K562 (cell line): ENCODE results near the gene CXCL5. TPM values are rescaled to one million over a fixed set of nuclear protein-coding genes. Genes with fewer than 3 reads are reported as not detected.
A peak's percentile ranks its signal among the peaks of the same experiment; 100 is the strongest.

Experiments used
- ATAC-seq: fragments of 200-7000 bp; cut with Tn5 transposase; 3 replicates; pipeline ENCODE4 v1.9.1; 2020; ENCODE audit warnings: moderate library complexity
- BruUV-seq: library from RNA; stranded (reverse); fragments of 400-500 nt; replicated peaks from 2 replicates; lab custom pipeline; 2021; lab: Mats Ljungman, UMichigan
- CTCF ChIA-PET: fragments of 300-600 bp; formaldehyde crosslinking; extraction: SDS; loops from one replicate; lab custom pipeline; 2021; ENCODE audit warnings: low intra/inter-chr PET ratio; lab: Yijun Ruan, JAX
- POLR2A ChIA-PET: fragments of 300-600, 350-650 bp; sonication (Branson Sonifier 250); formaldehyde crosslinking; extraction: SDS; loops from one replicate; lab custom pipeline; 2021; ENCODE audit warnings: antibody characterized with exemption, inconsistent platforms; lab: Yijun Ruan, JAX
- DNase-seq, 4 experiments: peaks; one replicate each; pipeline versions ENCODE4 v3.0.0 to v3.0.0-alpha.2; 2011 to 2018; ENCODE audit warnings: low spot score in 3 of 4, mixed read lengths in 3 of 4; ENCODE audit errors: extremely low read depth in 1 of 4
- FAIRE-seq: peaks from 2 replicates; lab custom pipeline; 2011; peaks lifted over from hg19 to GRCh38; lab: Jason Lieb, UNC
- H2AFZ ChIP-seq: 2 replicates; pipeline ENCODE4 v1.6.0; 2011; ENCODE audit warnings: low read depth, low read length, control low read depth, inconsistent platforms
- H3K27ac ChIP-seq: fragments of 200-600 bp; 3 replicates; pipeline ENCODE4 v1.8.0; 2011; ENCODE audit warnings: low read depth, mild to moderate bottlenecking, control low read depth, inconsistent platforms, low read length, moderate library complexity, mixed read lengths; ENCODE audit errors: extremely low read depth
- H3K27me3 ChIP-seq, 2 experiments: fragments of 300-600 bp in 1 of 2; 2 replicates in 1 of 2; 3 replicates in 1 of 2; pipeline versions ENCODE4 v1.6.0 to v1.8.0; 2011; ENCODE audit warnings: inconsistent platforms in 2 of 2, low read length in 2 of 2, mild to moderate bottlenecking in 1 of 2, mixed read lengths in 1 of 2, moderate library complexity in 1 of 2; ENCODE audit not compliant: control insufficient read depth in 2 of 2, insufficient read depth in 2 of 2
- H3K36me3 ChIP-seq: fragments of 300-600 bp; 3 replicates; pipeline ENCODE4 v1.8.0; 2011; ENCODE audit warnings: mild to moderate bottlenecking, low read length, inconsistent platforms; ENCODE audit not compliant: control insufficient read depth, insufficient read depth
- H3K4me1 ChIP-seq, 2 experiments: fragments of 200-600 bp in 1 of 2; replicated peaks in 1 of 2; 2 replicates in 1 of 2; 3 replicates in 1 of 2; pipeline versions ENCODE4 v1.5.1 to v1.8.0; 2011; ENCODE audit warnings: inconsistent platforms in 2 of 2, low read length in 2 of 2, mild to moderate bottlenecking in 1 of 2, mixed read lengths in 1 of 2, moderate library complexity in 1 of 2; ENCODE audit not compliant: control insufficient read depth in 2 of 2, insufficient read depth in 2 of 2
- H3K4me2 ChIP-seq: 2 replicates; pipeline ENCODE4 v1.6.1; 2011; ENCODE audit warnings: low read length, control low read depth, inconsistent platforms, mixed read lengths; ENCODE audit not compliant: insufficient read depth
- H3K4me3 ChIP-seq: fragments of 200-600 bp; sonication (generic), shearing (Covaris generic); 2 replicates; pipeline ENCODE4 v1.5.1; 2016; ENCODE audit warnings: control low read depth, inconsistent platforms
- H3K79me2 ChIP-seq: fragments of 200-600 bp; 3 replicates; pipeline ENCODE4 v1.8.0; 2011; ENCODE audit warnings: low read length, inconsistent platforms; ENCODE audit not compliant: control insufficient read depth, insufficient read depth
- H3K9ac ChIP-seq, 2 experiments: 2 replicates each; pipeline versions ENCODE4 v1.6.0 to v1.6.1; 2011; ENCODE audit warnings: low read depth in 2 of 2, low read length in 2 of 2, control low read depth in 1 of 2, inconsistent platforms in 1 of 2, mild to moderate bottlenecking in 1 of 2, mixed read lengths in 1 of 2; ENCODE audit not compliant: insufficient read depth in 1 of 2
- H3K9me1 ChIP-seq: one replicate; pipeline ENCODE4 v1.6.0; 2011; ENCODE audit warnings: inconsistent platforms, mild to moderate bottlenecking, low read length, moderate library complexity; ENCODE audit not compliant: control insufficient read depth, insufficient read depth
- H3K9me3 ChIP-seq: replicated peaks from 2 replicates; pipeline ENCODE4 v1.5.1; 2011; ENCODE audit warnings: low read depth, low read length, inconsistent platforms; ENCODE audit not compliant: control insufficient read depth, insufficient read depth
- H4K20me1 ChIP-seq: replicated peaks from 2 replicates; pipeline ENCODE4 v1.6.1; 2011; ENCODE audit warnings: low read length, inconsistent platforms, mixed read lengths; ENCODE audit not compliant: control insufficient read depth, insufficient read depth
- CHD1 ChIP-seq: fragments of 200-600 bp; sonication (generic); IDR thresholded peaks from one replicate; pipeline ENCODE4 v1.6.1; 2012; ENCODE audit warnings: mild to moderate bottlenecking, moderate library complexity, low read length, inconsistent platforms
- EP400 ChIP-seq: fragments of 450-650 bp; IDR thresholded peaks from 2 replicates; pipeline ENCODE4 v1.6.1; 2017; ENCODE audit warnings: antibody characterized with exemption, mild to moderate bottlenecking, moderate library complexity
- FOXA1 ChIP-seq: fragments of 450-650 bp; IDR thresholded peaks from 2 replicates; pipeline ENCODE4 v1.6.1; 2016; ENCODE audit warnings: mild to moderate bottlenecking, borderline replicate concordance
- GABPA ChIP-seq: fragments of 200-800 bp; sonication (Bioruptor generic); conservative IDR thresholded peaks from 2 replicates; pipeline ENCODE4 v1.6.1; 2016; ENCODE audit warnings: low read depth, missing genetic modification characterization, missing compliant biosample characterization
- MAFG ChIP-seq: fragments of 450-650 bp; conservative IDR thresholded peaks from 2 replicates; pipeline ENCODE4 v1.6.1; 2016; ENCODE audit warnings: missing genetic modification characterization, missing compliant biosample characterization
- SIX5 ChIP-seq, 2 experiments: IDR thresholded peaks; 2 replicates each; pipeline ENCODE4 v1.6.1; 2011; ENCODE audit warnings: low read length in 2 of 2, borderline replicate concordance in 1 of 2, low read depth in 1 of 2, mild to moderate bottlenecking in 1 of 2, moderate library complexity in 1 of 2; ENCODE audit not compliant: insufficient read depth in 1 of 2
- SRF ChIP-seq, 2 experiments: fragments of 250-450, 450-650 bp in 1 of 2; sonication (Bioruptor Pico) in 1 of 2; sonication (generic) in 1 of 2; formaldehyde crosslinking; IDR thresholded peaks; 2 replicates each; pipeline versions ENCODE4 v1.5.0 to v1.5.1; 2020 to 2022; ENCODE audit warnings: mild to moderate bottlenecking in 1 of 2, missing genetic modification reagents in 1 of 2
- YBX1 ChIP-seq: fragments of 450-650 bp; IDR thresholded peaks from 2 replicates; pipeline ENCODE4 v1.7.1; 2016; ENCODE audit warnings: mild to moderate bottlenecking
- ZNF24 ChIP-seq: fragments of 450-650 bp; IDR thresholded peaks from 2 replicates; pipeline ENCODE4 v1.6.1; 2016
- ZNF584 ChIP-seq: fragments of 200-800 bp; sonication (Bioruptor generic); IDR thresholded peaks from 2 replicates; pipeline ENCODE4 v1.6.1; 2016; ENCODE audit warnings: low read depth, mild to moderate bottlenecking, missing genetic modification characterization, missing compliant biosample characterization
- ZNF766 ChIP-seq: fragments of 200-800 bp; sonication (Bioruptor generic); conservative IDR thresholded peaks from 2 replicates; pipeline ENCODE4 v1.6.1; 2016; ENCODE audit warnings: missing genetic modification characterization, missing compliant biosample characterization
- WGBS: fragments of 100-300 bp; shearing (Covaris generic); methylation state at CpG from one replicate; pipeline ENCODE4 v1.1.6; 2016; ENCODE audit warnings: low coverage, mixed read lengths; ENCODE audit not compliant: insufficient coverage; ENCODE audit errors: missing lambda C conversion rate; 5-methylcytosine and 5-hydroxymethylcytosine counted together
- in situ Hi-C: fragments of 300-500 bp; cut with MboI; formaldehyde crosslinking; loops from 4 replicates; pipeline ENCODE4 v1.15.0; 2018; ENCODE audit warnings: inconsistent platforms, mixed read lengths
- intact Hi-C: fragments of 100-400 bp; cut with micrococcal nuclease; formaldehyde crosslinking; loops from 2 replicates; pipeline ENCODE4 v1.14.2; 2022
- polyA plus RNA-seq, 8 experiments: library from polyadenylated mRNA; depleted of rRNA in 4 of 8; stranded (reverse) in 5 of 8; unstranded in 3 of 8; fragments of >200 nt; fragmentation: Nextera tagmentation in 2 of 8; fragmentation: Illumina TruSeq in 1 of 8; extraction: Ambion mirVana in 2 of 8; extraction: Trizol in 1 of 8; gene quantifications; 2 replicates each; pipeline versions ENCODE4 v1.2.1 to v1.2.3, GENCODE V29; 2011 to 2014; ENCODE audit warnings: inconsistent platforms in 1 of 8, missing spikeins in 1 of 8
- total RNA-seq, 7 experiments: library from RNA; depleted of rRNA in 6 of 7; stranded (reverse); fragments of >200 nt in 6 of 7; fragmentation: Illumina TruSeq in 2 of 7; extraction: Trizol in 2 of 7; gene quantifications; 2 replicates each; pipeline versions ENCODE4 v1.2.1 to v1.2.3, GENCODE V29; 2011 to 2021; ENCODE audit warnings: low replicate concordance in 1 of 7
- TF ChIP-seq, protein P1 (sequence below), 2 experiments: fragments of 450-650 bp in 1 of 2; IDR thresholded peaks; 2 replicates each; pipeline ENCODE4 v1.6.1; 2011 to 2017; ENCODE audit warnings: low read depth in 2 of 2, antibody characterized with exemption in 1 of 2, borderline replicate concordance in 1 of 2, low read length in 1 of 2, mild to moderate bottlenecking in 1 of 2, mixed read lengths in 1 of 2; ENCODE audit not compliant: control insufficient read depth in 1 of 2
- TF ChIP-seq, protein P2 (sequence below): fragments of 200-800 bp; sonication (Bioruptor generic); IDR thresholded peaks from 2 replicates; pipeline ENCODE4 v1.6.1; 2016; ENCODE audit warnings: missing genetic modification characterization, missing compliant biosample characterization

Gene CXCL5
- total and polyA plus RNA-seq, 9 of the 15 experiments (the other 6 are each of a cell fraction or from before 2014, with no cell fraction given): not detected

DNA sequence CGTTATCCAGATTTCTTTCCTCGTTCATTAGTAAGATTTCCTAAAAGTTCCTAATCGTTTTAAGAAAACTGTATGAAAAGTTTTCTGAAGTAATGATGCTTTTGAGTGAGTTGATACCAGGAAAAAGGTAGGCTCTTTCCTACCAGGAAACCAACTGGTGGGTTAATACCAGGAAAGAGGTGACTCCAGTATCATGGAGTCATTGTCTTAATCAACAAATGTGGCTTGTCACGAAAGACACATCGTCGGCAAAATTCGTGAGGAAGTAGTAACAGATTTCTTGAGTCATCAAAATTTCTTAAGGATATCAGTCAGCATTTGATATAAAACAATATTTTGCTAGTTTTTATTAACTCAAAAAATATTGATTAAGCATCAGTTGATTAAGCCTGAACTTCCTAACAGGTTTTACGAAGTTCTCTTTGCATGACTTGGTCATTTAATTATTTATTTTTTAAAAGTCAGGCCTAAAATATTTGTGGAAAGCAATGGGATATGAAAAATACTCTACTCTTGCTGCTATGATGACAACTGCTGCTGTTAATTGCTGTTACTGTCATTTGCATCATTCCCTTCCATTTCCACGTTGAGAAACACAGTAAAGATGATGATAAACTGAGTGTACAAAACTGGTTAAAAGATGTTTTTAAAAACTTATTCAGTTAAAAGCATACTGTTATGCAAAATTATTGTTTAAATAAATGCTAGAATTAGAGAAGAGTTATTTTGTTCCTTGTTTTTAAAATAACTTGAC is 7.3 kb downstream of the CXCL5 start:
- Histone ChIP-seq H3K4me1 (peaks cover 0 to 14% of the 10 kb centered on the region in 2 experiments; a peak in 2 of 5 replicates), H3K27ac (peak overlapping the region; percentile 52; the same call in 2 of the 3 replicates), H3K36me3 (no peaks in the 10 kb centered on the region), H3K79me2 (no peaks in the 10 kb centered on the region), H3K4me3 (no peak overlapping the region), H3K4me2 (peak overlapping the region; percentile 27; the same call in 1 of the 2 replicates), H2AFZ (peak overlapping the region; percentile 76), H3K27me3 (no peaks in the 10 kb centered on the region), H3K9me3 (no peaks in the 10 kb centered on the region), H3K9me1 (no peaks in the 10 kb centered on the region), H4K20me1 (no peaks in the 10 kb centered on the region), H3K9ac (no peak overlapping the region)
- ChIA-PET CTCF (no interaction called here), POLR2A (no interaction called here)
- 10% methylated on average over 9 of the region's 9 CpGs for WGBS
- in situ Hi-C loops: no loop called here
- FAIRE-seq (peak; percentile 19), ATAC-seq (peak; percentile 77), DNase-seq (peak in 2 of 4 experiments; percentile 41 to 54)
- intact Hi-C loops: no loop called here
- BruUV-seq: no TSS peak
- TF ChIP-seq, protein P1, sequence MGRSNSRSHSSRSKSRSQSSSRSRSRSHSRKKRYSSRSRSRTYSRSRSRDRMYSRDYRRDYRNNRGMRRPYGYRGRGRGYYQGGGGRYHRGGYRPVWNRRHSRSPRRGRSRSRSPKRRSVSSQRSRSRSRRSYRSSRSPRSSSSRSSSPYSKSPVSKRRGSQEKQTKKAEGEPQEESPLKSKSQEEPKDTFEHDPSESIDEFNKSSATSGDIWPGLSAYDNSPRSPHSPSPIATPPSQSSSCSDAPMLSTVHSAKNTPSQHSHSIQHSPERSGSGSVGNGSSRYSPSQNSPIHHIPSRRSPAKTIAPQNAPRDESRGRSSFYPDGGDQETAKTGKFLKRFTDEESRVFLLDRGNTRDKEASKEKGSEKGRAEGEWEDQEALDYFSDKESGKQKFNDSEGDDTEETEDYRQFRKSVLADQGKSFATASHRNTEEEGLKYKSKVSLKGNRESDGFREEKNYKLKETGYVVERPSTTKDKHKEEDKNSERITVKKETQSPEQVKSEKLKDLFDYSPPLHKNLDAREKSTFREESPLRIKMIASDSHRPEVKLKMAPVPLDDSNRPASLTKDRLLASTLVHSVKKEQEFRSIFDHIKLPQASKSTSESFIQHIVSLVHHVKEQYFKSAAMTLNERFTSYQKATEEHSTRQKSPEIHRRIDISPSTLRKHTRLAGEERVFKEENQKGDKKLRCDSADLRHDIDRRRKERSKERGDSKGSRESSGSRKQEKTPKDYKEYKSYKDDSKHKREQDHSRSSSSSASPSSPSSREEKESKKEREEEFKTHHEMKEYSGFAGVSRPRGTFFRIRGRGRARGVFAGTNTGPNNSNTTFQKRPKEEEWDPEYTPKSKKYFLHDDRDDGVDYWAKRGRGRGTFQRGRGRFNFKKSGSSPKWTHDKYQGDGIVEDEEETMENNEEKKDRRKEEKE (IDR thresholded peaks at IDR 0.05; ENCODE audit: borderline replicate concordance in 1 of 2, control insufficient read depth in 1 of 2, low read depth in 2 of 2, low read length in 1 of 2): no peak
- TF ChIP-seq SIX5 (IDR thresholded peaks at IDR 0.05; ENCODE audit: borderline replicate concordance in 1 of 2, insufficient read depth in 1 of 2, low read depth in 1 of 2, low read length in 2 of 2): no peak
- peak; percentile 84 for TF ChIP-seq ZNF584 (CRISPR knock-in tag)
- TF ChIP-seq ZNF24: peak; percentile 78
- TF ChIP-seq, protein P2, sequence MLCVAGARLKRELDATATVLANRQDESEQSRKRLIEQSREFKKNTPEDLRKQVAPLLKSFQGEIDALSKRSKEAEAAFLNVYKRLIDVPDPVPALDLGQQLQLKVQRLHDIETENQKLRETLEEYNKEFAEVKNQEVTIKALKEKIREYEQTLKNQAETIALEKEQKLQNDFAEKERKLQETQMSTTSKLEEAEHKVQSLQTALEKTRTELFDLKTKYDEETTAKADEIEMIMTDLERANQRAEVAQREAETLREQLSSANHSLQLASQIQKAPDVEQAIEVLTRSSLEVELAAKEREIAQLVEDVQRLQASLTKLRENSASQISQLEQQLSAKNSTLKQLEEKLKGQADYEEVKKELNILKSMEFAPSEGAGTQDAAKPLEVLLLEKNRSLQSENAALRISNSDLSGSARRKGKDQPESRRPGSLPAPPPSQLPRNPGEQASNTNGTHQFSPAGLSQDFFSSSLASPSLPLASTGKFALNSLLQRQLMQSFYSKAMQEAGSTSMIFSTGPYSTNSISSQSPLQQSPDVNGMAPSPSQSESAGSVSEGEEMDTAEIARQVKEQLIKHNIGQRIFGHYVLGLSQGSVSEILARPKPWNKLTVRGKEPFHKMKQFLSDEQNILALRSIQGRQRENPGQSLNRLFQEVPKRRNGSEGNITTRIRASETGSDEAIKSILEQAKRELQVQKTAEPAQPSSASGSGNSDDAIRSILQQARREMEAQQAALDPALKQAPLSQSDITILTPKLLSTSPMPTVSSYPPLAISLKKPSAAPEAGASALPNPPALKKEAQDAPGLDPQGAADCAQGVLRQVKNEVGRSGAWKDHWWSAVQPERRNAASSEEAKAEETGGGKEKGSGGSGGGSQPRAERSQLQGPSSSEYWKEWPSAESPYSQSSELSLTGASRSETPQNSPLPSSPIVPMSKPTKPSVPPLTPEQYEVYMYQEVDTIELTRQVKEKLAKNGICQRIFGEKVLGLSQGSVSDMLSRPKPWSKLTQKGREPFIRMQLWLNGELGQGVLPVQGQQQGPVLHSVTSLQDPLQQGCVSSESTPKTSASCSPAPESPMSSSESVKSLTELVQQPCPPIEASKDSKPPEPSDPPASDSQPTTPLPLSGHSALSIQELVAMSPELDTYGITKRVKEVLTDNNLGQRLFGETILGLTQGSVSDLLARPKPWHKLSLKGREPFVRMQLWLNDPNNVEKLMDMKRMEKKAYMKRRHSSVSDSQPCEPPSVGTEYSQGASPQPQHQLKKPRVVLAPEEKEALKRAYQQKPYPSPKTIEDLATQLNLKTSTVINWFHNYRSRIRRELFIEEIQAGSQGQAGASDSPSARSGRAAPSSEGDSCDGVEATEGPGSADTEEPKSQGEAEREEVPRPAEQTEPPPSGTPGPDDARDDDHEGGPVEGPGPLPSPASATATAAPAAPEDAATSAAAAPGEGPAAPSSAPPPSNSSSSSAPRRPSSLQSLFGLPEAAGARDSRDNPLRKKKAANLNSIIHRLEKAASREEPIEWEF (CRISPR knock-in tag): no peak
- TF ChIP-seq YBX1: no peak
- 0 out of 2 replicates have a peak, but pooled peaks have one; percentile 17 for TF ChIP-seq ZNF766
- no peak for TF ChIP-seq CHD1
- no peak for TF ChIP-seq FOXA1
- 0 out of 2 replicates have a peak, but pooled peaks have one; percentile 27 for TF ChIP-seq GABPA (tag)
- TF ChIP-seq MAFG (tag): peak; percentile 83
- no peak for TF ChIP-seq SRF (CRISPR knock-in tag; IDR thresholded peaks at IDR 0.05)
- peak; percentile 51 for TF ChIP-seq EP400
